ENCODE data around the gene UBE3C. TPM values are rescaled to one million over a fixed set of nuclear protein-coding genes. Genes with fewer than 3 reads are reported as not detected.

Gene UBE3C
- total RNA-seq, 4 donors from 2014 or later = 66.1 to 93.3 (median 85.5) TPM

GRCh38 chr7:157136372-157136771, 2.4 kb upstream of the UBE3C start:
- intact Hi-C loops (cut with DNase I) = loop anchor here (10.0 kb wide), 1 partner anchor 242 kb away; the partner anchor contains the start of gene LMBR1
- Histone ChIP-seq H3K4me1 (peaks cover 19 to 26% (median 23%) of the 10 kb centered on the region in 4 donors), H3K27me3 (peaks cover 0 to 11% (median 0%) of the 10 kb centered on the region in 4 donors), H3K36me3 (peaks cover 0 to 14% (median 5%) of the 10 kb centered on the region in 4 donors), H3K4me3 (no peak overlapping the region), H3K9me3 (no peaks in the 10 kb centered on the region), H3K27ac (replicated peaks in 1 of 4) (no peak overlapping the region)
- TF ChIP-seq CTCF (IDR thresholded peaks at IDR 0.05) (no peak), POLR2AphosphoS5 (IDR thresholded peaks at IDR 0.05) (no peak), EP300 (IDR thresholded peaks at IDR 0.05) (no peak), POLR2A (IDR thresholded peaks at IDR 0.05; ENCODE audit: low read depth) (no peak)
- 36% methylated on average over 4 of the region's 4 CpGs for WGBS
- no peak for DNase-seq (ENCODE audit: extremely low spot score)

GRCh38 chr7:157138101-157138423, 664 bp upstream of the UBE3C start:
- Histone ChIP-seq H3K4me1 (peaks cover 22 to 42% (median 35%) of the 10 kb centered on the region in 4 donors), H3K4me3 (peak overlapping the region; percentile 68 to 84 (median 80)), H3K9me3 (no peaks in the 10 kb centered on the region), H3K36me3 (peaks cover 0 to 18% (median 9%) of the 10 kb centered on the region in 4 donors), H3K27ac (replicated peaks in 1 of 4) (peak overlapping the region; percentile 92 to 93 (median 92)), H3K27me3 (no peaks in the 10 kb centered on the region)
- intact Hi-C loops (cut with DNase I) = loop anchor here (10.0 kb wide), 1 partner anchor 243 kb away; the partner anchor contains the start of gene LMBR1
- TF ChIP-seq EP300 (IDR thresholded peaks at IDR 0.05) (no peak), CTCF (IDR thresholded peaks at IDR 0.05) (no peak), POLR2A (IDR thresholded peaks at IDR 0.05; ENCODE audit: low read depth) (no peak), POLR2AphosphoS5 (IDR thresholded peaks at IDR 0.05) (no peak)
- no peak for DNase-seq (ENCODE audit: extremely low spot score)
- 23% methylated on average over 5 of the region's 5 CpGs for WGBS

- 9% methylated on average over 6 of the region's 74 CpGs for WGBS
- DNase-seq (ENCODE audit: extremely low spot score) = no peak
- H3K4me3 ChIP-seq = peak overlapping the region; percentile 68 to 84 (median 80)
- no peak for TF ChIP-seq POLR2AphosphoS5 (IDR thresholded peaks at IDR 0.05)
- TF ChIP-seq POLR2A (IDR thresholded peaks at IDR 0.05; ENCODE audit: low read depth) = no peak
- TF ChIP-seq EP300 (IDR thresholded peaks at IDR 0.05) = no peak
- TF ChIP-seq CTCF (IDR thresholded peaks at IDR 0.05) = no peak
- H3K9me3 ChIP-seq = no peaks in the 10 kb centered on the region
- H3K36me3 ChIP-seq = peaks cover 0 to 18% (median 9%) of the 10 kb centered on the region in 4 donors
- intact Hi-C loops (cut with DNase I) = loop anchor here (10.0 kb wide), 1 partner anchor 244 kb away; the partner anchor contains the start of gene LMBR1
- H3K27me3 ChIP-seq = no peaks in the 10 kb centered on the region
- H3K4me1 ChIP-seq = peaks cover 22 to 48% (median 42%) of the 10 kb centered on the region in 4 donors
- H3K27ac ChIP-seq (replicated peaks in 1 of 4) = peak overlapping the region; percentile 92 to 93 (median 92)
These were observed 534 bp downstream of the UBE3C start for GRCh38 chr7:157139111-157139809.

GRCh38 chr7:157139810-157140510, 1.2 kb downstream of the UBE3C start:
- DNase-seq (ENCODE audit: extremely low spot score) = no peak
- peaks cover 22 to 50% (median 43%) of the 10 kb centered on the region in 4 donors for H3K4me1 ChIP-seq
- peaks cover 0 to 20% (median 9%) of the 10 kb centered on the region in 4 donors for H3K36me3 ChIP-seq
- peak overlapping the region; percentile 92 to 93 (median 92) for H3K27ac ChIP-seq (replicated peaks in 1 of 4)
- H3K27me3 ChIP-seq = no peaks in the 10 kb centered on the region
- no peaks in the 10 kb centered on the region for H3K9me3 ChIP-seq
- TF ChIP-seq EP300 (IDR thresholded peaks at IDR 0.05) = no peak
- no peak for TF ChIP-seq CTCF (IDR thresholded peaks at IDR 0.05)
- no peak for TF ChIP-seq POLR2AphosphoS5 (IDR thresholded peaks at IDR 0.05)
- TF ChIP-seq POLR2A (IDR thresholded peaks at IDR 0.05; ENCODE audit: low read depth) = no peak
- peak overlapping the region; percentile 68 to 84 (median 80) for H3K4me3 ChIP-seq
- WGBS = 29% methylated on average over 19 of the region's 19 CpGs
- intact Hi-C loops (cut with DNase I) = loop anchor here (10.0 kb wide), 1 partner anchor 245 kb away; the partner anchor contains the start of gene LMBR1

All from esophagus muscularis mucosa (tissue), 4 donors.